ENCODE data around the gene PLA2G12B. TPM values are rescaled to one million over a fixed set of nuclear protein-coding genes. Genes with fewer than 3 reads are reported as not detected.

The PLA2G12B gene
- polyA plus RNA-seq, 3 donors = not detected

DNA sequence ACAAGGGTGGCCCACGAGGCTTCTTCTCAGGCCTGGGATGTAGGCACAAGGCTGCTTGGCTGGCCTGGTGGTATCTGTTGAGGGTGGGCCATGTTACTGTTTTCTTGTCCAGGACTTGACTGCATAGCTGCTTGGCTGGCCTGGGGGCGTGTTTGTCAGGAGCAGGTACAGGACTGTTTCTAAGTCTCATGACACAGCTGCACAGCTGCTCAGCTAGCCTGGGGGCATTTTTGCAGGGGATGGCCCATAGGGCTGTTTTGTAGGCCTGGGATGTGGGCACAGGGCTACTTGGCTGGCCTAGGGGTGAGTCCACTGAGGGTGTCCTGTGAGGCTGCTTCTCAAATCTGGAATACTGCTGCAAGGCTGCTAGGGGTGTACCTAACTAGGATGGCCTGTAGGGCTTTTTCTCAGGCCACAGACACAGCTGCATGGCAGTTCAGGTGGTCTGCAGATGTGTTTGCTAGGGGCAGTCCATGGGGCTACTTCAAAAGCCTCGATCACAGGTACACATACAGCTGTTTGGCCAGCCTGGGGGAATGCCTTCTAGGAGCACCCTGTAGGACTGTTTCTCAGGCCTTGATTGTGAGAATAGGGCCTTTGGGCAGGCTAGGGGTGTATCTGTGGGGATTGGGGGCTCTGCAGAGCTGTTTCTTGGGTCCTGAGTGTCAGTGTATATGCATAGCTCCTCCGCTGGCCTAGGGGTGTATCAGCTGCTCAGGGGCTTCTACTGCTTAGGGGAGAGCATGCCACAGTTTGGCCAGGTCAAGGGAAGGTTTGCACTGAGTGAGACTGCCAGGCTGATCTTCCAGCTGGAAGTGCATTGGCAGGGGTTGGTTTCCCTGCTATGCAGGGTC lies 26.6 kb upstream of the PLA2G12B start:
- no peak overlapping the region for H3K4me3 ChIP-seq (replicated peaks in 1 of 3; ENCODE audit: low read depth in 2 of 3, low read length in 3 of 3)
- H2AFZ ChIP-seq (ENCODE audit: insufficient read depth, low read depth, low read length, poor library complexity, severe bottlenecking) = no peak overlapping the region
- 86% methylated on average over 4 of the region's 4 CpGs for WGBS (ENCODE audit: insufficient coverage)
- H3K79me2 ChIP-seq (ENCODE audit: insufficient read depth, low read length) = no peaks in the 10 kb centered on the region
- H3K27ac ChIP-seq (ENCODE audit: low read depth in 1 of 2, low read length in 2 of 2) = no peak overlapping the region
- intact Hi-C loops (cut with micrococcal nuclease) = no loop called here
- H3K4me1 ChIP-seq (ENCODE audit: control insufficient read depth in 1 of 2, insufficient read depth in 2 of 2, low read length in 2 of 2) = no peaks in the 10 kb centered on the region
- DNase-seq = no peak
- peaks cover 30 to 44% of the 10 kb centered on the region in 2 donors for H3K9me3 ChIP-seq (replicated peaks in 1 of 2; ENCODE audit: control insufficient read depth in 1 of 2, insufficient read depth in 1 of 2, low read length in 2 of 2)
- H3K4me3 Mint-ChIP-seq = no peak overlapping the region
- TF ChIP-seq, protein P1, sequence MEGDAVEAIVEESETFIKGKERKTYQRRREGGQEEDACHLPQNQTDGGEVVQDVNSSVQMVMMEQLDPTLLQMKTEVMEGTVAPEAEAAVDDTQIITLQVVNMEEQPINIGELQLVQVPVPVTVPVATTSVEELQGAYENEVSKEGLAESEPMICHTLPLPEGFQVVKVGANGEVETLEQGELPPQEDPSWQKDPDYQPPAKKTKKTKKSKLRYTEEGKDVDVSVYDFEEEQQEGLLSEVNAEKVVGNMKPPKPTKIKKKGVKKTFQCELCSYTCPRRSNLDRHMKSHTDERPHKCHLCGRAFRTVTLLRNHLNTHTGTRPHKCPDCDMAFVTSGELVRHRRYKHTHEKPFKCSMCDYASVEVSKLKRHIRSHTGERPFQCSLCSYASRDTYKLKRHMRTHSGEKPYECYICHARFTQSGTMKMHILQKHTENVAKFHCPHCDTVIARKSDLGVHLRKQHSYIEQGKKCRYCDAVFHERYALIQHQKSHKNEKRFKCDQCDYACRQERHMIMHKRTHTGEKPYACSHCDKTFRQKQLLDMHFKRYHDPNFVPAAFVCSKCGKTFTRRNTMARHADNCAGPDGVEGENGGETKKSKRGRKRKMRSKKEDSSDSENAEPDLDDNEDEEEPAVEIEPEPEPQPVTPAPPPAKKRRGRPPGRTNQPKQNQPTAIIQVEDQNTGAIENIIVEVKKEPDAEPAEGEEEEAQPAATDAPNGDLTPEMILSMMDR (IDR thresholded peaks at IDR 0.05) = no peak
- no peaks in the 10 kb centered on the region for H3K36me3 Mint-ChIP-seq
- H3K4me2 ChIP-seq (replicated peaks; ENCODE audit: extremely low read depth, low read length, poor library complexity, severe bottlenecking) = no peak overlapping the region
- no peak overlapping the region for H3K9ac ChIP-seq (ENCODE audit: insufficient read depth, low read length, poor library complexity, severe bottlenecking)
- H3K9me3 Mint-ChIP-seq = peaks cover 34 to 68% (median 56%) of the 10 kb centered on the region in 7 donors
- H3K27me3 ChIP-seq (ENCODE audit: control insufficient read depth in 2 of 2, insufficient read depth in 2 of 2, low read length in 2 of 2) = no peaks in the 10 kb centered on the region
- H4K20me1 ChIP-seq (ENCODE audit: insufficient read depth, low read length) = no peaks in the 10 kb centered on the region
- H3K36me3 ChIP-seq (replicated peaks in 1 of 2; ENCODE audit: control insufficient read depth in 1 of 2, insufficient read depth in 2 of 2, low read length in 2 of 2) = no peaks in the 10 kb centered on the region
- H3K27ac Mint-ChIP-seq = no peak overlapping the region
- H3K4me1 Mint-ChIP-seq = no peaks in the 10 kb centered on the region
- H3K27me3 Mint-ChIP-seq (ENCODE audit: low read depth in 3 of 3) = peaks cover 2 to 8% (median 6%) of the 10 kb centered on the region in 3 donors

DNA sequence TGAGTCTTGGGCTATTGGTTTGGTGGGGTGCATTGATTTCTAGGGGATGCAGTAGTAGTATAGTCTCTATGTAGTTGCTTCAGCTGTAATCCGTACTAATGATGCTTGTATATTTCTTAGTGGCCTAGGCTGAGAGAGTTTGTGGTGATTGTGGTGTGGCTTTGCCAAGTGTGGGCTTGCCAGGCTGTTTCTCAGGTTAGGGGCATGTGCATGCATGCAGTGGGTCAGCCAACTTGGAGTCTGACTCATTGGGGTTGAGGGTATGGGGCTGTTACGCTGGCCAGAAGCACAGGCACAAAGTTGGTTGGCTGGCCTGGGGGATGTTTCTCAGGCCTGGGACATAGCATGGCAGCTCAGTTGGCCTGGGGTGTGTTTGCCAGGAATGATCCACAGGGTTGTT lies 25.7 kb upstream of the PLA2G12B start:
- Histone ChIP-seq H3K9ac (ENCODE audit: insufficient read depth, low read length, poor library complexity, severe bottlenecking) (no peak overlapping the region), H2AFZ (ENCODE audit: insufficient read depth, low read depth, low read length, poor library complexity, severe bottlenecking) (no peak overlapping the region), H3K4me2 (replicated peaks; ENCODE audit: extremely low read depth, low read length, poor library complexity, severe bottlenecking) (no peak overlapping the region), H3K4me1 (ENCODE audit: control insufficient read depth in 1 of 2, insufficient read depth in 2 of 2, low read length in 2 of 2) (no peaks in the 10 kb centered on the region), H3K4me3 (replicated peaks in 1 of 3; ENCODE audit: low read depth in 2 of 3, low read length in 3 of 3) (no peak overlapping the region), H3K79me2 (ENCODE audit: insufficient read depth, low read length) (no peaks in the 10 kb centered on the region), H3K27me3 (ENCODE audit: control insufficient read depth in 2 of 2, insufficient read depth in 2 of 2, low read length in 2 of 2) (no peaks in the 10 kb centered on the region), H3K36me3 (replicated peaks in 1 of 2; ENCODE audit: control insufficient read depth in 1 of 2, insufficient read depth in 2 of 2, low read length in 2 of 2) (no peaks in the 10 kb centered on the region), H3K27ac (ENCODE audit: low read depth in 1 of 2, low read length in 2 of 2) (no peak overlapping the region), H4K20me1 (ENCODE audit: insufficient read depth, low read length) (no peaks in the 10 kb centered on the region), H3K9me3 (replicated peaks in 1 of 2; ENCODE audit: control insufficient read depth in 1 of 2, insufficient read depth in 1 of 2, low read length in 2 of 2) (peaks cover 34 to 48% of the 10 kb centered on the region in 2 donors)
- 100% methylated on average over 2 of the region's 2 CpGs for WGBS (ENCODE audit: insufficient coverage)
- Mint-ChIP-seq H3K36me3 (no peaks in the 10 kb centered on the region), H3K9me3 (peaks cover 38 to 76% (median 63%) of the 10 kb centered on the region in 7 donors), H3K4me1 (no peaks in the 10 kb centered on the region), H3K27me3 (ENCODE audit: low read depth in 3 of 3) (peaks cover 2 to 10% (median 6%) of the 10 kb centered on the region in 3 donors), H3K4me3 (no peak overlapping the region), H3K27ac (no peak overlapping the region)
- TF ChIP-seq, protein P1 (IDR thresholded peaks at IDR 0.05) = no peak
- intact Hi-C loops (cut with micrococcal nuclease) = no loop called here
- no peak for DNase-seq

Measured in CD14-positive monocyte (primary cell).